Rectal smooth muscle tissue (tissue), 1 donor: Measurements from ENCODE around the gene LAPTM4A.

Experiments used
- H3K27ac ChIP-seq: one replicate; pipeline ENCODE4 v1.7.0; 2013; ENCODE audit warnings: low read depth, low read length, inconsistent platforms
- H3K27me3 ChIP-seq: one replicate; pipeline ENCODE4 v1.7.0; 2013; ENCODE audit warnings: low read length; ENCODE audit not compliant: control insufficient read depth, insufficient read depth
- H3K36me3 ChIP-seq: one replicate; pipeline ENCODE4 v1.7.0; 2013; ENCODE audit warnings: low read length; ENCODE audit not compliant: control insufficient read depth, insufficient read depth
- H3K4me1 ChIP-seq: one replicate; pipeline ENCODE4 v1.7.0; 2013; ENCODE audit warnings: low read length; ENCODE audit not compliant: control insufficient read depth, insufficient read depth
- H3K4me3 ChIP-seq: one replicate; pipeline ENCODE4 v1.7.0; 2013; ENCODE audit warnings: low read length
- H3K9ac ChIP-seq: one replicate; pipeline ENCODE4 v1.7.0; 2013; ENCODE audit warnings: low read length

Gene LAPTM4A

GRCh38 chr2:20072436-20073158 lies 21.2 kb upstream of the LAPTM4A start:
- no peaks in the 10 kb centered on the region for H3K36me3 ChIP-seq
- no peak overlapping the region for H3K9ac ChIP-seq
- H3K4me3 ChIP-seq: no peak overlapping the region
- H3K27ac ChIP-seq: peak overlapping the region; percentile 82
- peaks cover 24% of the 10 kb centered on the region for H3K4me1 ChIP-seq
- no peaks in the 10 kb centered on the region for H3K27me3 ChIP-seq

GRCh38 chr2:20071397-20072383 lies 20.3 kb upstream of the LAPTM4A start:
- Histone ChIP-seq H3K4me1 (peaks cover 26% of the 10 kb centered on the region), H3K9ac (no peak overlapping the region), H3K4me3 (peak overlapping the region; percentile 24), H3K27me3 (no peaks in the 10 kb centered on the region), H3K36me3 (no peaks in the 10 kb centered on the region), H3K27ac (peak overlapping the region; percentile 82)

GRCh38 chr2:20069756-20070155 lies 18.3 kb upstream of the LAPTM4A start:
- no peak overlapping the region for H3K4me3 ChIP-seq
- peaks cover 37% of the 10 kb centered on the region for H3K4me1 ChIP-seq
- H3K27ac ChIP-seq: no peak overlapping the region
- H3K27me3 ChIP-seq: no peaks in the 10 kb centered on the region
- no peak overlapping the region for H3K9ac ChIP-seq
- no peaks in the 10 kb centered on the region for H3K36me3 ChIP-seq

GRCh38 chr2:20067992-20068584 lies 16.7 kb upstream of the LAPTM4A start:
- Histone ChIP-seq H3K9ac (no peak overlapping the region), H3K36me3 (no peaks in the 10 kb centered on the region)

GRCh38 chr2:20065885-20066602 lies 14.6 kb upstream of the LAPTM4A start:
- no peak overlapping the region for H3K9ac ChIP-seq
- H3K4me1 ChIP-seq: peaks cover 32% of the 10 kb centered on the region
- no peaks in the 10 kb centered on the region for H3K27me3 ChIP-seq
- no peak overlapping the region for H3K4me3 ChIP-seq
- H3K36me3 ChIP-seq: no peaks in the 10 kb centered on the region
- H3K27ac ChIP-seq: peak overlapping the region; percentile 45

More at GRCh38 chr2:20067992-20068584, 16.7 kb upstream of the LAPTM4A start:
- H3K4me1 ChIP-seq: peaks cover 37% of the 10 kb centered on the region
- peak overlapping the region; percentile 37 for H3K27ac ChIP-seq
- no peaks in the 10 kb centered on the region for H3K27me3 ChIP-seq
- no peak overlapping the region for H3K4me3 ChIP-seq

GRCh38 chr2:20064841-20065240 lies 13.4 kb upstream of the LAPTM4A start:
- Histone ChIP-seq H3K4me3 (no peak overlapping the region), H3K4me1 (peaks cover 31% of the 10 kb centered on the region), H3K36me3 (no peaks in the 10 kb centered on the region), H3K27ac (no peak overlapping the region), H3K9ac (no peak overlapping the region), H3K27me3 (no peaks in the 10 kb centered on the region)

GRCh38 chr2:20064421-20064820 lies 13.0 kb upstream of the LAPTM4A start:
- Histone ChIP-seq H3K27ac (no peak overlapping the region), H3K36me3 (no peaks in the 10 kb centered on the region), H3K4me1 (peaks cover 31% of the 10 kb centered on the region), H3K9ac (no peak overlapping the region), H3K4me3 (no peak overlapping the region), H3K27me3 (no peaks in the 10 kb centered on the region)

GRCh38 chr2:20062615-20063545 lies 11.5 kb upstream of the LAPTM4A start:
- no peak overlapping the region for H3K9ac ChIP-seq
- no peaks in the 10 kb centered on the region for H3K36me3 ChIP-seq
- no peak overlapping the region for H3K4me3 ChIP-seq
- no peaks in the 10 kb centered on the region for H3K27me3 ChIP-seq
- H3K4me1 ChIP-seq: peaks cover 24% of the 10 kb centered on the region
- peak overlapping the region; percentile 57 for H3K27ac ChIP-seq

GRCh38 chr2:20061940-20062339 lies 10.5 kb upstream of the LAPTM4A start:
- H3K4me3 ChIP-seq: no peak overlapping the region
- peak overlapping the region; percentile 57 for H3K27ac ChIP-seq
- no peaks in the 10 kb centered on the region for H3K36me3 ChIP-seq
- peaks cover 20% of the 10 kb centered on the region for H3K4me1 ChIP-seq
- no peaks in the 10 kb centered on the region for H3K27me3 ChIP-seq
- no peak overlapping the region for H3K9ac ChIP-seq

- Histone ChIP-seq H3K9ac (no peak overlapping the region), H3K27me3 (no peaks in the 10 kb centered on the region), H3K36me3 (no peaks in the 10 kb centered on the region), H3K4me3 (no peak overlapping the region), H3K27ac (peak overlapping the region; percentile 57), H3K4me1 (peaks cover 17% of the 10 kb centered on the region)
Measured at GRCh38 chr2:20061476-20061875, 10.0 kb upstream of the LAPTM4A start.

GRCh38 chr2:20060106-20060505 lies 8.7 kb upstream of the LAPTM4A start:
- no peaks in the 10 kb centered on the region for H3K36me3 ChIP-seq
- no peak overlapping the region for H3K9ac ChIP-seq
- no peaks in the 10 kb centered on the region for H3K27me3 ChIP-seq
- H3K4me3 ChIP-seq: no peak overlapping the region
- H3K4me1 ChIP-seq: peaks cover 7% of the 10 kb centered on the region
- no peak overlapping the region for H3K27ac ChIP-seq
